KOPT-K1 (cell line): Measurements from ENCODE around the gene CD248.
"Not testable (repeated sequence)": the region's sequence is repeated elsewhere in the genome, so short reads cannot be mapped to it uniquely, and the experiment has no call there.

Experiments
- H3K27ac ChIP-seq: fragments of 200-600 bp; sonication (generic); 2 replicates; pipeline ENCODE4 v1.5.1; 2016; ENCODE audit warnings: antibody characterized with exemption, mild to moderate bottlenecking, low read depth, low read length; ENCODE audit not compliant: poor library complexity, severe bottlenecking
- H3K36me3 ChIP-seq: fragments of 200-600 bp; sonication (generic); 2 replicates; pipeline ENCODE4 v1.5.1; 2017; ENCODE audit warnings: antibody characterized with exemption, mild to moderate bottlenecking, low read length, moderate library complexity; ENCODE audit not compliant: insufficient read depth
- H3K9me3 ChIP-seq: fragments of 200-600 bp; sonication (generic); 2 replicates; pipeline ENCODE4 v1.5.1; 2017; ENCODE audit warnings: antibody characterized with exemption, low read length, mild to moderate bottlenecking; ENCODE audit not compliant: insufficient read depth, poor library complexity, severe bottlenecking

CD248 gene

GRCh38 chr11:66316849-66317251 is at the start of gene CD248:
CD248 (minus strand) TSS chr11:66317044; CDS start chr11:66317027, 17 bp downstream.
- H3K36me3 ChIP-seq: no peaks in the 10 kb centered on the region
- peak within 1 kb of the TSS; percentile 98 for H3K27ac ChIP-seq
- no peaks in the 10 kb centered on the region for H3K9me3 ChIP-seq

- H3K9me3 ChIP-seq: no peaks in the 10 kb centered on the region
- no peak overlapping the region for H3K27ac ChIP-seq
- H3K36me3 ChIP-seq: peaks cover 4% of the 10 kb centered on the region; the same call in 1 of the 2 replicates
These were observed 49.1 kb upstream of the CD248 start for GRCh38 chr11:66365711-66366619.

- Histone ChIP-seq H3K36me3 (peaks cover 5% of the 10 kb centered on the region; the same call in 1 of the 2 replicates), H3K27ac (no peak overlapping the region), H3K9me3 (no peaks in the 10 kb centered on the region)
These were observed 48.3 kb upstream of the CD248 start for GRCh38 chr11:66365166-66365565.

GRCh38 chr11:66363805-66364535 is 47.1 kb upstream of the CD248 start:
- Histone ChIP-seq H3K36me3 (peaks cover 5% of the 10 kb centered on the region; the same call in 1 of the 2 replicates), H3K9me3 (no peaks in the 10 kb centered on the region), H3K27ac (no peak overlapping the region)

- H3K36me3 ChIP-seq: peaks cover 5% of the 10 kb centered on the region; the same call in 1 of the 2 replicates
- no peaks in the 10 kb centered on the region for H3K9me3 ChIP-seq
- H3K27ac ChIP-seq: no peak overlapping the region
These were observed 46.4 kb upstream of the CD248 start for GRCh38 chr11:66363187-66363601.

- Histone ChIP-seq H3K27ac (no peak overlapping the region), H3K9me3 (no peaks in the 10 kb centered on the region), H3K36me3 (peaks cover 5% of the 10 kb centered on the region; the same call in 1 of the 2 replicates)
These were observed 45.8 kb upstream of the CD248 start for GRCh38 chr11:66362481-66363147.

- H3K27ac ChIP-seq: no peak overlapping the region
- H3K36me3 ChIP-seq: peaks cover 5% of the 10 kb centered on the region; the same call in 1 of the 2 replicates
- no peaks in the 10 kb centered on the region for H3K9me3 ChIP-seq
These were observed 44.7 kb upstream of the CD248 start for GRCh38 chr11:66361502-66361941.

- peaks cover 5% of the 10 kb centered on the region; the same call in 1 of the 2 replicates for H3K36me3 ChIP-seq
- no peak overlapping the region for H3K27ac ChIP-seq
- H3K9me3 ChIP-seq: no peaks in the 10 kb centered on the region
These were observed 43.7 kb upstream of the CD248 start for GRCh38 chr11:66360406-66361073.

- peaks cover 5% of the 10 kb centered on the region; the same call in 1 of the 2 replicates for H3K36me3 ChIP-seq
- H3K9me3 ChIP-seq: no peaks in the 10 kb centered on the region
- no peak overlapping the region for H3K27ac ChIP-seq
These were observed 42.8 kb upstream of the CD248 start for GRCh38 chr11:66359662-66360087.

- not testable (repeated sequence) for H3K27ac ChIP-seq, H3K9me3 ChIP-seq
- peaks cover 14% of the 10 kb centered on the region; the same call in 1 of the 2 replicates for H3K36me3 ChIP-seq
These were observed 33.9 kb upstream of the CD248 start for GRCh38 chr11:66350560-66351235.

GRCh38 chr11:66349084-66349386 is 32.2 kb upstream of the CD248 start:
- no peak overlapping the region for H3K27ac ChIP-seq
- H3K9me3 ChIP-seq: no peaks in the 10 kb centered on the region
- peaks cover 8% of the 10 kb centered on the region; the same call in 1 of the 2 replicates for H3K36me3 ChIP-seq

- Histone ChIP-seq H3K27ac (peak within 1 kb of the TSS; percentile 70), H3K36me3 (peaks cover 10% of the 10 kb centered on the region; the same call in 1 of the 2 replicates), H3K9me3 (no peaks in the 10 kb centered on the region)
These were observed 30.8 kb upstream of the CD248 start, which contains the start of gene B4GAT1 for GRCh38 chr11:66347425-66348276. B4GAT1 (minus strand) TSS chr11:66347629; CDS start chr11:66347545, 84 bp downstream.
